ENCODE results near the gene MET. TPM values are rescaled to one million over a fixed set of nuclear protein-coding genes. Genes with fewer than 3 reads are reported as not detected.

The MET gene
- total RNA-seq, 2 experiments from 2014 or later, result 0.26 to 0.40 TPM

- no peaks in the 10 kb centered on the region for H3K4me1 Mint-ChIP-seq
- no peak overlapping the region for H3K4me3 Mint-ChIP-seq
- no peaks in the 10 kb centered on the region for H3K36me3 Mint-ChIP-seq
- H3K27ac Mint-ChIP-seq, result no peak overlapping the region
- H3K27me3 Mint-ChIP-seq, result peaks cover 23% of the 10 kb centered on the region
- CTCF ChIA-PET, result no interaction called here
- no peak for DNase-seq
- ATAC-seq, result no peak
- H3K9me3 Mint-ChIP-seq (ENCODE audit: low read depth), result no peaks in the 10 kb centered on the region
Measured at GRCh38 chr7:116692401-116693308, 20.7 kb downstream of the MET start.

DNA sequence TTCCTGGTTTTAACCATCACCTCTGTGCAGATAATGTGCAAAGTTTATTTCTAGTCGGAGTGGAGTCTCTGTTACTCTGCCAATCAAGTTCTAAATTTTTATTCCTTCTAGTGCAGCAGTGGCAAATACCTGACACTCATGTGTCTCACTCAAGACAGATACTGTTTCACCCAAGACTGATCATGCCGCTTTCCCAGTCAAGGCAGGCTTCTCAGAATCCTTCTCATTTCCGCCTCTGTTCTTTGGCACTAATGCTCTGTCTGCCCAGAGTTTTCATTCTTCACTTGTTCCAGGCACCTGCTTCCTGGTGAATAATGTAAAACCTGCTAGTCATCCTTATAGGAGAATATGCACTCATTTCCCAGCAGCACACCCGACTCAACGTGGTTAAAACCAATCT lies 24.7 kb downstream of the MET start:
- no peak overlapping the region for H3K27ac Mint-ChIP-seq
- H3K27me3 Mint-ChIP-seq, result peaks cover 19% of the 10 kb centered on the region
- H3K4me1 Mint-ChIP-seq, result no peaks in the 10 kb centered on the region
- H3K9me3 Mint-ChIP-seq (ENCODE audit: low read depth), result no peaks in the 10 kb centered on the region
- no peak overlapping the region for H3K4me3 Mint-ChIP-seq
- ATAC-seq (no peak), DNase-seq (no peak)
- H3K36me3 Mint-ChIP-seq, result no peaks in the 10 kb centered on the region
- CTCF ChIA-PET, result no interaction called here

- Mint-ChIP-seq H3K4me1 (no peaks in the 10 kb centered on the region), H3K9me3 (ENCODE audit: low read depth) (no peaks in the 10 kb centered on the region), H3K27ac (no peak overlapping the region), H3K4me3 (no peak overlapping the region), H3K27me3 (peaks cover 22% of the 10 kb centered on the region), H3K36me3 (no peaks in the 10 kb centered on the region)
- ATAC-seq (no peak), DNase-seq (no peak)
- CTCF ChIA-PET, result no interaction called here
Measured at GRCh38 chr7:116697152-116697551, 25.2 kb downstream of the MET start.

DNA sequence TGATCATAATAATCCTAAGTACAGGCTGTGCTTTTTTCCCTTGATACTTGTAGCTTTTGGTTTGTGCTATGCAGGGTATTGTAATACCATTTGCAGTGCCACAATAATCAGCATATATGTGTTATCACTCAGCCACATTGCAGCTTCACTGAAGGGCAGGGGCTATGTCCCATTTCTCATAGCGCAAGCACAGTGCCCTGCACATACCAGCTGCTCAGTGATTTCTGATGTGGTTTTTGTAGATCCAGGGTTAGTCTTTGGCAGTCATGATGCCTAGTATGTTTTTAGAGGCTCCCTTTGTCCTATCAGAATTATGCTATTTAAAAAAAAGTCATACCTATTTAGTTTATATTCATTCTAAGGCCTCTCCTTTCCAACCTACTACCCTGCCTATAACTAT lies 25.8 kb downstream of the MET start:
- H3K9me3 Mint-ChIP-seq (ENCODE audit: low read depth), result no peaks in the 10 kb centered on the region
- H3K4me3 Mint-ChIP-seq, result no peak overlapping the region
- ATAC-seq (no peak), DNase-seq (no peak)
- H3K27ac Mint-ChIP-seq, result no peak overlapping the region
- H3K4me1 Mint-ChIP-seq, result no peaks in the 10 kb centered on the region
- no peaks in the 10 kb centered on the region for H3K36me3 Mint-ChIP-seq
- CTCF ChIA-PET, result no interaction called here
- peaks cover 28% of the 10 kb centered on the region for H3K27me3 Mint-ChIP-seq

GRCh38 chr7:116698396-116698795 lies 26.4 kb downstream of the MET start:
- no peak for ATAC-seq

DNA sequence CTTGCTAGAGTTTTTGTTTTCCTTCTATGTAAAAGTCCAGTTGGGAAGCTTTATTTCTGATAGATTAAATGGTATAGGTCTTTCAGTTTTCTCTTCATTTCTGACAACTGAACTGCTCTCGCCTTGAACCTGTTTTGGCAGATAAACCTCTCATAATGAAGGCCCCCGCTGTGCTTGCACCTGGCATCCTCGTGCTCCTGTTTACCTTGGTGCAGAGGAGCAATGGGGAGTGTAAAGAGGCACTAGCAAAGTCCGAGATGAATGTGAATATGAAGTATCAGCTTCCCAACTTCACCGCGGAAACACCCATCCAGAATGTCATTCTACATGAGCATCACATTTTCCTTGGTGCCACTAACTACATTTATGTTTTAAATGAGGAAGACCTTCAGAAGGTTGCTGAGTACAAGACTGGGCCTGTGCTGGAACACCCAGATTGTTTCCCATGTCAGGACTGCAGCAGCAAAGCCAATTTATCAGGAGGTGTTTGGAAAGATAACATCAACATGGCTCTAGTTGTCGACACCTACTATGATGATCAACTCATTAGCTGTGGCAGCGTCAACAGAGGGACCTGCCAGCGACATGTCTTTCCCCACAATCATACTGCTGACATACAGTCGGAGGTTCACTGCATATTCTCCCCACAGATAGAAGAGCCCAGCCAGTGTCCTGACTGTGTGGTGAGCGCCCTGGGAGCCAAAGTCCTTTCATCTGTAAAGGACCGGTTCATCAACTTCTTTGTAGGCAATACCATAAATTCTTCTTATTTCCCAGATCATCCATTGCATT lies 27.1 kb downstream of the MET start:
- no peak for ATAC-seq
- Mint-ChIP-seq H3K4me3 (no peak overlapping the region), H3K4me1 (no peaks in the 10 kb centered on the region), H3K27me3 (peaks cover 31% of the 10 kb centered on the region), H3K36me3 (no peaks in the 10 kb centered on the region), H3K9me3 (ENCODE audit: low read depth) (no peaks in the 10 kb centered on the region), H3K27ac (no peak overlapping the region)
- CTCF ChIA-PET, result no interaction called here
- no peak for DNase-seq

More at GRCh38 chr7:116698396-116698795, 26.4 kb downstream of the MET start:
- H3K27ac Mint-ChIP-seq, result no peak overlapping the region
- no peak for DNase-seq
- H3K36me3 Mint-ChIP-seq, result no peaks in the 10 kb centered on the region
- H3K4me1 Mint-ChIP-seq, result no peaks in the 10 kb centered on the region
- H3K27me3 Mint-ChIP-seq, result peaks cover 31% of the 10 kb centered on the region
- no peak overlapping the region for H3K4me3 Mint-ChIP-seq
- CTCF ChIA-PET, result no interaction called here
- H3K9me3 Mint-ChIP-seq (ENCODE audit: low read depth), result no peaks in the 10 kb centered on the region

- CTCF ChIA-PET, result no interaction called here
- H3K27ac Mint-ChIP-seq, result no peak overlapping the region
- DNase-seq (no peak), ATAC-seq (no peak)
- no peaks in the 10 kb centered on the region for H3K36me3 Mint-ChIP-seq
- no peaks in the 10 kb centered on the region for H3K9me3 Mint-ChIP-seq (ENCODE audit: low read depth)
- no peaks in the 10 kb centered on the region for H3K4me1 Mint-ChIP-seq
- peaks cover 36% of the 10 kb centered on the region for H3K27me3 Mint-ChIP-seq
- H3K4me3 Mint-ChIP-seq, result no peak overlapping the region
Measured at GRCh38 chr7:116699722-116700120, 27.7 kb downstream of the MET start.

DNA sequence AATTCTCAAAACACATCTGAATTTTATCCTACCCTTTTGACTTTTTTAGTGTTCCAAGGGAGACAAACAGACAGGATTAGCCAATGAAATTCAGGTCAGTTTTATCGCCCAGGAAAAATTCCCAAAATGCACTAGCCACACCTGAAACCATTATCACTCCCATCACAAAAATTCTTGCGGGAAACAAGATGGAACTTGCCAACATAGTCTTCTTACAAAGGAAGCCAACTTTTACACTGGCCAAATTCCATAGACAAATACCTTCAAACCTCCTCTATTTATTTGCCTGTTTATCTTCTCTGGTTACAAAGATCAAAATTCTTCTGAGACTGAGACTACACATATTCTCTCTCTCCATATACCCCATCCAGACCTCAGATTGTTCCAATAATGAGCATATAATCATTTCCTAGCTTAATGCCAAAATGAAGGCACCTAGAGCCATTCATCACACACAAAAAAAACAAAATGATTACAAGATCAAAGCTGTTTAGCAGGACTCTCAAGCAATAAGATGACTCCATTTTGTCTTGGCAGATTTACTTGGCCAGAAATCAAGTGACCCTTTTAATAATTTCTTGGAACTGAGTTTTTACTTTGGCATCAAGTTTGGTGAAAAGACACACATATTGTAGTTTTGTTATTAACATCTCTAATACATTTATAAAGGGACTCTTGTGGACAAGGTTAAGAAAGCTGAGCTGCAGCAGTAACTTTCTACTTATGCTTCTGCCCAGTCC lies 30.2 kb downstream of the MET start:
- no peaks in the 10 kb centered on the region for H3K9me3 Mint-ChIP-seq (ENCODE audit: low read depth)
- ATAC-seq, result no peak
- H3K4me1 Mint-ChIP-seq, result no peaks in the 10 kb centered on the region
- no peaks in the 10 kb centered on the region for H3K36me3 Mint-ChIP-seq
- CTCF ChIA-PET, result no interaction called here
- DNase-seq, result no peak
- H3K27me3 Mint-ChIP-seq, result peaks cover 29% of the 10 kb centered on the region
- H3K27ac Mint-ChIP-seq, result no peak overlapping the region
- no peak overlapping the region for H3K4me3 Mint-ChIP-seq

DNA sequence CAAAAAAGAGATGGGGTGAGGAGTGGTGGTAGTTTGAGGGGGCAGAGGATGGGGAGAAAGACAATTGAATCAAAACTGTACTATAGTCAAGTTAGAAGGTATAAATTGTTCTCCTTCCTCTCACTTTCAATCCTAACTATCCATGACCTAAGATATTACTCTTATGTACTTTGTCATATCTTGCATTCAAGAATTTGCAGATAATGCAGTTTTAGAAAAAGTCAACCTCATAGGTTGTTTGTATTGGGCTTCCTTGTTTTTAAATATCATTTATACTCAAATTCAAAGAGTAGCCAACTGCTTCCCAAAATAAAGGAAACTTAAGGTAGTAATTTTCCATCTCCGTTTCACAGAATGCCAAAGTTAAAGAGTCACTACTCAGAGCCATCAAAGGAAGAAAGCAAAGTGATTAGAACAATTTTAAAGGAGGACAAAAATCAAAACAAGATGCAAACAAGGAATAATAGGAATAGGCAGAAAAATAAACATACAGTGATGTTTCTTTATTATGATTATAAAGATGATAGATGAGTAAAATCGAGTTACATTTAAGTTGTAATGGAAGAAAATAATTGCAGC lies 32.7 kb downstream of the MET start:
- H3K4me1 Mint-ChIP-seq, result no peaks in the 10 kb centered on the region
- CTCF ChIA-PET, result no interaction called here
- ATAC-seq (no peak), DNase-seq (no peak)
- H3K9me3 Mint-ChIP-seq (ENCODE audit: low read depth), result no peaks in the 10 kb centered on the region
- H3K4me3 Mint-ChIP-seq, result no peak overlapping the region
- H3K27me3 Mint-ChIP-seq, result peaks cover 46% of the 10 kb centered on the region
- H3K27ac Mint-ChIP-seq, result no peak overlapping the region
- no peaks in the 10 kb centered on the region for H3K36me3 Mint-ChIP-seq

DNA sequence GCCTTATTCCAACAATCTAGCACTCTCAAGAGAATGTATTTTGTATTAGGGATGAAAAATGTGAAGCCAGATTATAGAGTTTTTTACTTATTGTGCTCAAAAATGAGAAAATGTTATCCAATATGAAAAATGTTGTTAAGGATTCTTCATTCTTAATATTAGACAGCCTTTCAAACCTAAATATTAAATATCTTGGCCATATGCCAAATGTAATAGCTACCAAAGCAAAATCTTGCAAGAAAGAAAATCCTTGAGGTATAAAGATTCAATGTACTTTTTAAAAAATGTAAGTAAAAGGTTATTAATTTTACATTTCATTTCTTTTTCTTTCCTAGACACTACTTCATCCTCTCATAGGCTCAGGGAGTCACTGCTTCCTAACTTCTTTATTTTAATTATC lies 33.4 kb downstream of the MET start:
- DNase-seq (no peak), ATAC-seq (no peak)

GRCh38 chr7:116706668-116707126 lies 34.7 kb downstream of the MET start:
- CTCF ChIA-PET, result no interaction called here

More for the DNA sequence above, 33.4 kb downstream of the MET start:
- CTCF ChIA-PET, result no interaction called here
- H3K9me3 Mint-ChIP-seq (ENCODE audit: low read depth), result no peaks in the 10 kb centered on the region
- H3K36me3 Mint-ChIP-seq, result no peaks in the 10 kb centered on the region
- no peak overlapping the region for H3K27ac Mint-ChIP-seq
- H3K4me1 Mint-ChIP-seq, result no peaks in the 10 kb centered on the region
- peaks cover 49% of the 10 kb centered on the region for H3K27me3 Mint-ChIP-seq
- H3K4me3 Mint-ChIP-seq, result no peak overlapping the region

GRCh38 chr7:116707289-116707688 lies 35.3 kb downstream of the MET start:
- DNase-seq (no peak), ATAC-seq (no peak)
- Mint-ChIP-seq H3K27me3 (peaks cover 50% of the 10 kb centered on the region), H3K27ac (no peak overlapping the region), H3K4me1 (no peaks in the 10 kb centered on the region), H3K9me3 (ENCODE audit: low read depth) (no peaks in the 10 kb centered on the region), H3K36me3 (no peaks in the 10 kb centered on the region), H3K4me3 (no peak overlapping the region)
- CTCF ChIA-PET, result no interaction called here

More at GRCh38 chr7:116706668-116707126, 34.7 kb downstream of the MET start:
- no peaks in the 10 kb centered on the region for H3K4me1 Mint-ChIP-seq
- H3K4me3 Mint-ChIP-seq, result no peak overlapping the region
- H3K36me3 Mint-ChIP-seq, result no peaks in the 10 kb centered on the region
- no peak for ATAC-seq
- H3K9me3 Mint-ChIP-seq (ENCODE audit: low read depth), result no peaks in the 10 kb centered on the region
- no peak for DNase-seq
- no peak overlapping the region for H3K27ac Mint-ChIP-seq
- H3K27me3 Mint-ChIP-seq, result peaks cover 48% of the 10 kb centered on the region

DNA sequence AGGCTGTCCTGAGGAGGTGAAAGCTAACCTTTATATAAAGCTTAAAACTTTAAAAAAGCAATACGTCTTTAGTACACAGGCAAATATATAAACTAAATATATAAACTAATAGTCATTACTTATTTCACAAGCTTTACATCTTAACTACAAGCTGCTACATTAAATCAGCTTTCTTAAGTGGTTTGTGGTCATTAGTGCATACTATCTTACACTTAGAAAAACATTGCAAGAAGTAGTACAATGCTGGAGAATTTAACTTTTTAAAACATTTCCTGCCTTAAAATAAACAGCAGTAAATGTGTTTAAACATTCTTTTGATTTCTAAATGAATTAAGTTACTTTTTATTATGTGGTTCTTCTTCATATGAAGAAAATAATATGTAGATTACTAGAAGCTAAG lies 36.3 kb downstream of the MET start:
- ATAC-seq, result no peak
- H3K4me1 Mint-ChIP-seq, result no peaks in the 10 kb centered on the region
- no peak for DNase-seq
- no peaks in the 10 kb centered on the region for H3K9me3 Mint-ChIP-seq (ENCODE audit: low read depth)
- no peak overlapping the region for H3K4me3 Mint-ChIP-seq
- H3K36me3 Mint-ChIP-seq, result no peaks in the 10 kb centered on the region
- no peak overlapping the region for H3K27ac Mint-ChIP-seq
- H3K27me3 Mint-ChIP-seq, result peaks cover 42% of the 10 kb centered on the region
- CTCF ChIA-PET, result no interaction called here
